Left colon (tissue), 2 donors: ENCODE data around the gene PLEKHA4. TPM values are rescaled to one million over a fixed set of nuclear protein-coding genes. Genes with fewer than 3 reads are reported as not detected.
A peak's percentile ranks its signal among the peaks of the same experiment; 100 is the strongest.
"Not testable (repeated sequence)": the region's sequence is repeated elsewhere in the genome, so short reads cannot be mapped to it uniquely, and the experiment has no call there.

Experiments
- ATAC-seq: fragments of 200-7000 bp; cut with Tn5 transposase; one replicate; pipeline ENCODE4 v1.9.1; 2020; ENCODE audit warnings: mild to moderate bottlenecking, moderate library complexity
- DNase-seq, 2 donors: peaks; one replicate each; pipeline ENCODE4 v3.0.0-alpha.2; 2020
- intact Hi-C, 2 donors: fragments of 100-400 bp; cut with DNase I in 1 of 2; cut with micrococcal nuclease in 1 of 2; formaldehyde crosslinking; loops; one replicate each; pipeline versions ENCODE4 v1.11.2 to v1.14.0; 2022; cut with DNase I, micrococcal nuclease
- total RNA-seq, 2 donors: library from RNA; stranded (reverse); fragmentation: NEBNext Ultra II Directional; extraction: Animal tissue kit (Norgen Biotek cat#: 25700); gene quantifications; one replicate each; pipeline ENCODE4 v1.2.1, GENCODE V29; 2021
- donor health status: DM: no; HTN: no; CAD: no.
- donor health status: DM: yes; HTN: yes; CAD: no.

The PLEKHA4 gene
- total RNA-seq, 2 donors from 2014 or later: 4.3 to 8.6 TPM

DNA sequence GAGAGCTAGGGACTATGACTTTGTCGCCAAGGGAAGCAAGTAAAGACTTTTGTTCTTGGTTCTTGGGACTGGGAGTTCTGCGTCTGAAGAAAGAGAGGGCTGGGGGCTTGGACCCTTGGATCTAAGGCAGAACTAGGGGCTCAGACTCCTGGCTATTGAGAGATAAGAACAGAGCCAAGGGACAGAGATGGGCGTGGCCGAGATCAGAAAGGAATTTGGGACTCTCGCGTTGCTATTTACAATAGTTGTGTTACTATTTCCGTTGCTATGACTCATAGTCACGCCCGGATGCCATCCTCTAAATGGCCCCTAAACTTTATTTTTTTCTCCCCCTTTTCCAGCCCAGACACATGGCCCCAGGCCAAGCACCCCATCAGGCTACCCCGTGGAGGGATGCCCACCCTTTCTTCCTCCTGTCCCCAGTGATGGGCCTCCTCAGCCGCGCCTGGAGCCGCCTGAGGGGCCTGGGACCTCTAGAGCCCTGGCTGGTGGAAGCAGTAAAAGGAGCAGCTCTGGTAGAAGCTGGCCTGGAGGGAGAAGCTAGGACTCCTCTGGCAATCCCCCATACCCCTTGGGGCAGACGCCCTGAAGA lies 4.6 kb upstream of the PLEKHA4 start:
- DNase-seq (peak; percentile 88 to 92), ATAC-seq (peak; percentile 70)
- intact Hi-C loops: loop anchor here in 1 of 2 donors (10.0 kb wide), 1 partner anchor 92 kb away; the partner anchor contains the start of gene FTL

- intact Hi-C loops: loop anchor here in 1 of 2 donors (10.0 kb wide), 1 partner anchor 92 kb away; the partner anchor contains the start of gene FTL
- DNase-seq: peak; percentile 97 to 98
- ATAC-seq: peak; percentile 75
These were observed 3.9 kb upstream of the PLEKHA4 start, which contains the start of gene PPP1R15A for GRCh38 chr19:48872182-48872883. PPP1R15A (plus strand) TSS chr19:48872421; CDS start chr19:48873234, 813 bp downstream.

GRCh38 chr19:48871471-48872181 lies 3.2 kb upstream of the PLEKHA4 start:
- ATAC-seq, DNase-seq: not testable (repeated sequence)
- intact Hi-C loops: loop anchor here in 1 of 2 donors (10.0 kb wide), 1 partner anchor 93 kb away; the partner anchor contains the start of gene FTL

DNA sequence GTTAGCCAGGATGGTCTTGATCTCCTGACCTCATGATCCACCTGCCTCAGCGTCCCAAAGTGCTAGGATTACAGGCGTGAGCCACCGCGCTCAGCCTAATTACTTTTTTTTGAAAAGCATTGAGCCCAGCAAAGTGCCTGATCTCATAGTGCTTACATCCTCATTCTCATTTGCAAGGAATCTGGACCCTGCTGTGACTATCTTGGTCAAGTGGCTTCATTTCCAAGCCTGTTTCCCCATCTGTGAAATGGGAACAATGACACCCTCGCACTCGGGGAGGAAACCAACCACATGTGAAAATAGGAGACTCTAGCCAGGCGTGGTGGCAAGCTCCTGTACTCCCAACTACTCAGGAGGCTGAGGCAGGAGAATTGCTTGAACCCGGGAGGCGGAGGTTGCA lies 1.6 kb upstream of the PLEKHA4 start:
- ATAC-seq (no peak), DNase-seq (no peak)
- intact Hi-C loops: loop anchor here in 1 of 2 donors (10.0 kb wide), 1 partner anchor 95 kb away; the partner anchor contains the start of gene FTL

DNA sequence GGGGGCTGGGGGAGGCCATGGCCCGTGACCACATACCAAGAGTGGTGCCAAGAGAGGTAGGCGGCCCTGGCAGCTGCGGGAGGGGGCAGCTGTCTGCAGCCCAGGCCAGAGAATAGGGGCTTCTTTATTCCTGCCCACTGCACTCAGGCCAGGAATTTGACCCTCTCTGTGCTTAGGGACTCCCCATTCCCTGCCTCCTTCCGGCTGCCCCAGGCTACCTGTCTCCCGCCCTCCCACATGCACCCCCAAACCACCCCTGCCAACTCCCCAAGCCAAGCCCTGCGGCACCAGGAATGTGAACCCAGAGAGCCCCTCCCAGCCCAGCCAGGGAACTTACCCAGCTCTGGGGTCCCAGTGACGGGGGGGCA lies 687 bp downstream of the PLEKHA4 start:
- no peak for ATAC-seq
- intact Hi-C loops: no loop called here
- no peak for DNase-seq

DNA sequence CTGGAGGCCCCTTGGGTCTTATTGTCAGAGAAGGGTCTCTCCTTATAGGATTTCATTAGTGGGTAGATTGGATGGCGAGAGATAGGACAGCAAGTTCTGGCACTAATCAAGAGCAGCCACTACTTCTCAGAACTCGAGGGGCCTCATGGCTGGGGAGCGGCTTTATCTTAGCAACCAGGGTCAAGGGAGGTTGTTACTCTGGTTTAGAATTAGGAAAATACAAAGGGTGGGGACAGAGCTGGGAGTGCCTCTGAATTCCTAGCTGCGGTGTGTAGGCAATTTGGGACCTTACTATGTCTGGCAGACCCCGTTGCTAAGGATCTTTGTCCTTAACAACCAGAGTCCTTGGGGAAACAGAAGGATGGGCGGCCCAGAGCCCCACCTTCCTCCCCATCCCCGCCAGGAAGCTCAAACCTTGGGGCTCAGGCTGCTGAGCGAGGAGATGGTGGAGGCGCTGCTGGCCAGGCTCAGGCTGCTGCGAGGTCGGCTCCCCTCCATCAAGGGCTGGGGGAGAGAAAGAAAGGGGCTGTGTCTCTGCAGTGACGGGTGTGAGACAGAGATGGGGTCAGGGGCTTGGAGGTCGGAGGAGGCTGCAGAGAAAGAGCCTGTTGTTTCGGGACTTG lies 1.2 kb downstream of the PLEKHA4 start:
- ATAC-seq (no peak), DNase-seq (no peak)
- intact Hi-C loops: no loop called here

DNA sequence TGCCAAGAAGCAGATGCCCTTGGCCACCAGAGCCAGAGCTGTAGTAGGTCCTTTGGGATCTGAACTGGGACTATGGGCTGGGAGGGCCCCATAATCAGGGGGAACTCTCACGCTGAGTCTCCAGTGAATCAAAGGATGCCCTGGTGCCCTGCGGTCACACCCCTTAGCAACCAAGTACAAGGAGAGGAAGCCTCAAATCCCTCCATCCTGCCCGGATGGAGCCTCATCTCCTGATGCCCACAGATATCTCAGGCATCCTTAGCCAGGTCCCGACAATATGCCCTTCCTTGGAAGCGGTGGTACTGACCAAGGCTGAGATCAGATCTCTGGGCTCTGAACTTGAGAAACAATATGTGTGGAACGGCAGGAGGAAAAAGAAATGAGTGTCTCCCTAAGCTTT lies 1.7 kb downstream of the PLEKHA4 start:
- no peak for DNase-seq
- intact Hi-C loops: no loop called here
- ATAC-seq: no peak

DNA sequence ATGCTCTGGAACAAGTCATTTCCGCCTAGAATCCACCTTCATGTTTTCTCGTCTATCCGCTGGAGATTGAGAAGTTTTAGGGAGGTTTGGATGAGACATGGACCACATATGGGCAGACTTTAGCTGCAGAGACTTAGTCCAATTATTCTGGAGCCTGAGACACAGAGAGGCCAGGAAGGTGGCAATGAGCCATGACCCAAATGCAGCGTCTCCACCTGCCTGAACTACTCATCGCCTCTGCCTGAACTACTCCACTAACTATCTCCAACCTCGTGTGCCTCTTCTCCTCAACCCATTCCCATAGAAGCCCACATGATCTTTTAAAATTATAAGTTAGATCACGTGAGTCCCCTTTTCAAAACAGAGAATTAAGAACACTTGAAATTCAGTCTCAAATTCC lies 5.6 kb downstream of the PLEKHA4 start:
- DNase-seq: no peak
- ATAC-seq: no peak
- intact Hi-C loops: no loop called here

GRCh38 chr19:48861313-48861712 lies 7.1 kb downstream of the PLEKHA4 start:
- ATAC-seq (no peak), DNase-seq (no peak)
- intact Hi-C loops: no loop called here

GRCh38 chr19:48859711-48860572 lies 8.5 kb downstream of the PLEKHA4 start:
- no peak for DNase-seq
- peak; percentile 75 for ATAC-seq
- intact Hi-C loops: no loop called here

DNA sequence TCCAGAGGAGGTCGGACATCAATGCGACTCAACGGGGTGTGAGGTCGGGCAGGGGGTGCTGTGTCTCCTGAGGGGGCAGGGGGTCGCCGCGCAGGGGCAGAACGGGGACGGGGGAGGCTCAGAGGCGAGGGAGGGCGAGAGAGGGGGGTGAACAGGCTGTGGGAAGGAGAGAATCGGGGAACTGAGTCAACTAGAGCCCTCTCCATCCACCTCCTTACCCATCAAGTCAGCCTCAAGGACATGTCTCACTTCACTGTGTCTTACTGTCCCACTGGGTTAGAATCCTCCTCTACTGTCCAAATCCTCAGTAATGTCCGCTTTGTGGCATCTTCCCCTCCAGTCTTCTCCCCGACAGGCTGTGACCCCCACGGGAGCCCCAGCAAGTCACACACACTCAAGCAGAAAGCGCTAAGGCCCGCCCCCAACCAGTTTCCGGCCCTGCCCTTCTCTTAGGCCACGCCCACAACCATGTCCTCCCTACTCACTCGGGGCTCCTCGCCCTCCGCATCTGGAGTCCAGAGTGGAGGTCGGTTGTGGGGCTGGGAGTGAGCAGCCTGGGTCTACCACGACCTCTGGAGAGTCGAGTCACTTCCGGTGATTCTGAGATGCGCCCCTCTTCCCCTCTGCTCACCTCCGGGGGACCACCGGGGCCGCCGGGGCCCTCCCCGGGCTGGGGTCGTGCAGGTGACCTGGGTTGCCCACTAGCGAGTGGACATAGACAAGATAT lies 9.3 kb downstream of the PLEKHA4 start:
- ATAC-seq: peak; percentile 64
- intact Hi-C loops: no loop called here
- peak; percentile 51 to 61 for DNase-seq

DNA sequence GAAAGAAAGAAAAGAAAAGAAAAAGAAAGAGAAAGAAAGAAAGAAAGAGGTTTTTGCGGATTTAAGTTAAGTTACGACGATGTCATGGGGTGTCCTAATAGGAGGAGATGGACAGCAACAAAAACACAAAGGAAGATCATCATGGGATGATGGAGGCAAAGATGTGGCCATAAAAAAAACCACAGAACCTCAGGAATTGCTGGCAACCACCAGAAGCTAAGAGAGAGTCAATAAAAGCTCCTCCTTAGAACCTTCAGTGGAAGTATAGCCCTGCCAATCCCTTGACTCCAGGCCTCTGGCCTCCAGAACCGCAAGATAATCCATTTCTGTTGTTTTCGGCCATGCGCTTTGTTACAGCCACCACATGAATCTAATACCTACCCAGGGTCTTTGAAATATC lies 11.5 kb downstream of the PLEKHA4 start:
- intact Hi-C loops: no loop called here
- ATAC-seq (no peak), DNase-seq (no peak)

GRCh38 chr19:48854103-48854502 lies 14.3 kb downstream of the PLEKHA4 start:
- ATAC-seq (no peak), DNase-seq (no peak)
- intact Hi-C loops: no loop called here

- intact Hi-C loops: no loop called here
- no peak for ATAC-seq
These were observed 14.9 kb downstream of the PLEKHA4 start for GRCh38 chr19:48853483-48853882.

DNA sequence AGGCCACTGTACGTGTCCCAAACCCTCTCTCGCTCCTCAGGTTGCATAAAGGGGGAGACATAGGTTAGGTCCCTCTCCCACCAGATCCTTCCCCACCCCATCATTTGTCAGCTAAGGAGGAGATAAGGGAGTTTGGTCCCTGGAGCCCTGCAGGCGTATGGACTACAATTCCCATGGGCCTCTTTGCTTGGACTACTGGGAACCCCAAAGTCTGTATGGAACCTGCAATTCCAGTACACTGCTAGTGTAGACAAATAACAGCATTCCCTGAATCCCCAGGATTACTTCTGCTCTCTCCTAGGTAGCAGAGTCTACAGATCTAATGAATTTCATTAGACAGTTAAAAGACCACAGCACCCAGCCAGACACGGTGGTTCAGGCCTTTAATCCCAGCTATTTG lies 16.1 kb downstream of the PLEKHA4 start:
- DNase-seq: no peak

More at GRCh38 chr19:48853483-48853882, 14.9 kb downstream of the PLEKHA4 start:
- DNase-seq: no peak

DNA sequence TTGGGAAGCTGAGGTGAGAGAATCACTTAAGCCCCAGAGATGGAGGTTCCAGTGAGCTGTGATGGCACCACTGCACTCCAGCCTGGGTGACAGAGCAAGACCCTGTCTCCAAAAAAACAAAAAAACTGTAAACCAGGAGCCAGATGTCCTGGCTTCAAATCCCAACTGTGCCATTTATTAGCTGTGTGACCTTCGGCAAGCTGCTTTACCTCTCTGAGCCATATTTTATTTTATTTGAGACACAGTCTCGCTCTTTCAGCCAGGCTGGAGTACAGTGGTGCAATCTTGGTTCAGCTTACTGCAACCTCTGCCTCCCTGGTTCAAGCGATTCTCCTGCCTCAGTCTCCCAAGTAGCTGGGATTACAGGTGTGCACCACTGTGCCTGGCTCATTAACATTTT lies 21.8 kb downstream of the PLEKHA4 start:
- DNase-seq, ATAC-seq: not testable (repeated sequence)
- intact Hi-C loops: loop anchor here in 1 of 2 donors (10.0 kb wide), 1 partner anchor 192 kb away; no protein-coding TSS in a partner anchor

More for the DNA sequence above, 16.1 kb downstream of the PLEKHA4 start:
- intact Hi-C loops: no loop called here
- ATAC-seq: no peak

GRCh38 chr19:48845384-48845783 lies 23.0 kb downstream of the PLEKHA4 start:
- DNase-seq (no peak), ATAC-seq (no peak)
- intact Hi-C loops: loop anchor here in 1 of 2 donors (10.0 kb wide), 1 partner anchor 191 kb away; no protein-coding TSS in a partner anchor
